Sigmoid colon (tissue), 7 donors: Measurements from ENCODE around the gene NGF. TPM values are rescaled to one million over a fixed set of nuclear protein-coding genes. Genes with fewer than 3 reads are reported as not detected.

Experiments
- DNase-seq: peaks from one replicate; pipeline ENCODE4 v3.0.0-alpha.2; 2019
- H3K27ac ChIP-seq, 4 donors: fragments of 200-600 bp; sonication (generic); one replicate each; pipeline ENCODE4 v1.5.1; 2016 to 2019; ENCODE audit warnings: mild to moderate bottlenecking in 1 of 4
- H3K27me3 ChIP-seq, 3 donors: fragments of 200-600 bp; sonication (generic); one replicate each; pipeline ENCODE4 v1.5.1; 2019; ENCODE audit warnings: mild to moderate bottlenecking in 1 of 3
- H3K36me3 ChIP-seq, 4 donors: fragments of 200-600 bp; sonication (generic); one replicate each; pipeline ENCODE4 v1.5.1; 2016 to 2019
- H3K4me1 ChIP-seq, 4 donors: fragments of 200-600 bp; sonication (generic); one replicate each; pipeline ENCODE4 v1.5.1; 2017 to 2019
- H3K4me3 ChIP-seq, 4 donors: fragments of 200-600 bp; sonication (generic); one replicate each; pipeline ENCODE4 v1.5.1; 2017 to 2019; ENCODE audit warnings: mild to moderate bottlenecking in 2 of 4, moderate library complexity in 1 of 4
- H3K9me3 ChIP-seq, 4 donors: fragments of 200-600 bp in 3 of 4; sonication (generic) in 3 of 4; one replicate each; pipeline versions ENCODE4 v1.5.1 to v1.6.1; 2013 to 2019
- EP300 ChIP-seq, 4 donors: sonication (generic); formaldehyde crosslinking; IDR thresholded peaks; one replicate each; pipeline ENCODE4 v1.6.1; 2017; ENCODE audit warnings: antibody characterized with exemption in 4 of 4
- POLR2A ChIP-seq, 2 donors: fragments of 450-650 bp; IDR thresholded peaks; one replicate each; pipeline ENCODE4 v1.6.1; 2016; ENCODE audit warnings: antibody characterized with exemption in 2 of 2, mild to moderate bottlenecking in 2 of 2, moderate library complexity in 2 of 2
- POLR2AphosphoS5 ChIP-seq, 4 donors: sonication (generic); formaldehyde crosslinking; IDR thresholded peaks; one replicate each; pipeline ENCODE4 v1.6.1; 2017; ENCODE audit warnings: antibody characterized with exemption in 4 of 4
- WGBS, 2 donors: extraction: QIAGEN DNeasy Blood & Tissue Kit; methylation state at CpG; one replicate each; pipeline ENCODE4 v1.1.7; 2013; 5-methylcytosine and 5-hydroxymethylcytosine counted together
- intact Hi-C: fragments of 100-400 bp; cut with DNase I; formaldehyde crosslinking; loops from one replicate; pipeline ENCODE4 v1.15.1; 2023
- polyA plus RNA-seq, 3 donors: library from polyadenylated mRNA; stranded (reverse); fragments of 200-250 nt; gene quantifications; one replicate each; pipeline ENCODE4 v1.2.3, GENCODE V29; 2013
- total RNA-seq, 4 donors: library from RNA; depleted of rRNA; stranded (reverse); fragments of >200 nt; gene quantifications; one replicate each; pipeline ENCODE4 v1.1.0, GENCODE V29; 2016
- TF ChIP-seq, protein P1 (sequence below), 4 experiments: fragments of 450-650 bp in 3 of 4; fragments of 200-600 bp in 1 of 4; IDR thresholded peaks; one replicate each; pipeline ENCODE4 v1.5.1; 2016 to 2019; ENCODE audit warnings: antibody characterized with exemption in 4 of 4, mild to moderate bottlenecking in 3 of 4, moderate library complexity in 2 of 4
- donor health status: healthy with polysubstance abuse.
- donor health status: Bipolar disorder and iron deficiency.
- donor health status: healthy.

Gene NGF
- total and polyA plus RNA-seq, 7 donors: 0.83 to 5.6 (median 3.9) TPM; not detected in 2

DNA sequence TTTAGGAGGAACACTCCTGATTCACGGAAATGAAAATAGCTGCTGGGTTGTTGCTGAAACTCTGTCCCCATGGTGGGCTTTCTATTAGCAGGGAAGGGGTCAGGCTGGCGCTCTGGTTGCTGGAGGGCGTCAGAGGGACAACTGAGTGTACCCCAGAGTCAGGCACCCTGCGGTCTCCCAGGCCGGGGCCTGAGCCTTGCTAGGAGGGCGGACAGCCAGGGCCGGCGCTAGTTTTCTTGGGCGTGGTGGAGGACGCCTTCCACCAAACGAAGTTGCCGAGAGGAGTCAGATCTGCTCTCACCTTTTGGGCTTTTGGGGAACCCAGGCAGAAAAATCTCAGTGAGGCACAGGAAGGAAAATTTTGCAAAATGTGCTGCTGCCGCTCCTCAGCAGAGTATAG is 54.8 kb downstream of the NGF start:
- intact Hi-C loops: no loop called here
- Histone ChIP-seq H3K27me3 (no peaks in the 10 kb centered on the region), H3K36me3 (peaks cover 0 to 4% (median 0%) of the 10 kb centered on the region in 4 donors), H3K9me3 (no peaks in the 10 kb centered on the region), H3K4me1 (peaks cover 0 to 8% (median 2%) of the 10 kb centered on the region in 4 donors), H3K27ac (peak overlapping the region; percentile 60 to 82 (median 71)), H3K4me3 (no peak overlapping the region)
- DNase-seq: no peak
- 86 to 91% methylated on average over 13 of the region's 13 CpGs for WGBS, 2 donors
- no peak for TF ChIP-seq POLR2A (IDR thresholded peaks at IDR 0.05)
- TF ChIP-seq, protein P1, sequence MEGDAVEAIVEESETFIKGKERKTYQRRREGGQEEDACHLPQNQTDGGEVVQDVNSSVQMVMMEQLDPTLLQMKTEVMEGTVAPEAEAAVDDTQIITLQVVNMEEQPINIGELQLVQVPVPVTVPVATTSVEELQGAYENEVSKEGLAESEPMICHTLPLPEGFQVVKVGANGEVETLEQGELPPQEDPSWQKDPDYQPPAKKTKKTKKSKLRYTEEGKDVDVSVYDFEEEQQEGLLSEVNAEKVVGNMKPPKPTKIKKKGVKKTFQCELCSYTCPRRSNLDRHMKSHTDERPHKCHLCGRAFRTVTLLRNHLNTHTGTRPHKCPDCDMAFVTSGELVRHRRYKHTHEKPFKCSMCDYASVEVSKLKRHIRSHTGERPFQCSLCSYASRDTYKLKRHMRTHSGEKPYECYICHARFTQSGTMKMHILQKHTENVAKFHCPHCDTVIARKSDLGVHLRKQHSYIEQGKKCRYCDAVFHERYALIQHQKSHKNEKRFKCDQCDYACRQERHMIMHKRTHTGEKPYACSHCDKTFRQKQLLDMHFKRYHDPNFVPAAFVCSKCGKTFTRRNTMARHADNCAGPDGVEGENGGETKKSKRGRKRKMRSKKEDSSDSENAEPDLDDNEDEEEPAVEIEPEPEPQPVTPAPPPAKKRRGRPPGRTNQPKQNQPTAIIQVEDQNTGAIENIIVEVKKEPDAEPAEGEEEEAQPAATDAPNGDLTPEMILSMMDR (IDR thresholded peaks at IDR 0.05): no peak
- no peak for TF ChIP-seq EP300 (IDR thresholded peaks at IDR 0.05)
- no peak for TF ChIP-seq POLR2AphosphoS5 (IDR thresholded peaks at IDR 0.05)

DNA sequence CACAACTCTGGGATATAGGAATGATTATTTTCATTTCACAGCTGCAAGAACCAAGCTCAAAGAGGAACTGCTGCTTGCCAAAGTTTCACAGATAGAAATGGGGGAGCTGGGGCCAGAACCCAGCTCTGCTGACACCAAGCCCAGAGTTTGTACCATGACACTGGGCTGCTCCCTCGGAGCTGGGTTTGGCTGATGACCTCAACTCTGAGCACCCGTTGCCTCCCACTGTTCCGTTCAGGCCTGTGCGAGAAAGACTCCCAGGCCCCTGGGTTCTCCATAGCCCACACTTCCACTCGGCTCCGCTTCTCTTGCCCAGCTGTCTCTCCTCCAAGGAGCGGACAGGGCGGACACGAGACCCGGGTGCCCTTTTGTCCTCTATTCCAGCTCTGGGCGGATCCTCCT is 55.2 kb downstream of the NGF start:
- peak; percentile 81 for DNase-seq
- no peak overlapping the region for H3K4me3 ChIP-seq
- intact Hi-C loops: no loop called here

DNA sequence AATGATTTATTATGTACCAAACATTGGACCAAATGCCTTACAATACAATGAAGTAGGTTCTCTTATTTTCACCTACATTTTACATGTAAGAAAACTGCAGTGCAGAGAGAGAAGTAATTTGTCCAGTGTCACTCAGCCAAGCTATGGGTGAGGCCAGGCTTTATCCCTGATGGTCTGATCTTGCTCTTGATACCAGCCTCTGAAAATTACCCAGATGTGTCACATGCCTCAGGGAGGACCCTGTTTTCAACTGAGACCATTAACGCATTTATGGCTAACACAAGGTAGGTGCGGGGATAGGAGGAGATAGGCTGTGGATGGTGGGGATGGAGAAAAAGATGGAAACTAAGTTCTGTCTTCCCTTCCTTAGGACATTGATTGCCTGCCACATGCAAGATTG is 56.9 kb downstream of the NGF start:
- H3K4me3 ChIP-seq: no peak overlapping the region
- peaks cover 0 to 11% (median 4%) of the 10 kb centered on the region in 4 donors for H3K9me3 ChIP-seq
- WGBS, 2 donors: 98 to 99% methylated on average over 2 of the region's 2 CpGs
- DNase-seq: no peak
- intact Hi-C loops: no loop called here
- peaks cover 0 to 4% (median 0%) of the 10 kb centered on the region in 4 donors for H3K36me3 ChIP-seq
- peaks cover 0 to 8% (median 2%) of the 10 kb centered on the region in 4 donors for H3K4me1 ChIP-seq
- no peaks in the 10 kb centered on the region for H3K27me3 ChIP-seq
- no peak overlapping the region for H3K27ac ChIP-seq
- TF ChIP-seq EP300 (IDR thresholded peaks at IDR 0.05): no peak
- no peak for TF ChIP-seq POLR2AphosphoS5 (IDR thresholded peaks at IDR 0.05)
- no peak for TF ChIP-seq POLR2A (IDR thresholded peaks at IDR 0.05)
- TF ChIP-seq, protein P1 (IDR thresholded peaks at IDR 0.05): no peak

More for the DNA sequence above, 55.2 kb downstream of the NGF start:
- Histone ChIP-seq H3K36me3 (peaks cover 0 to 4% (median 0%) of the 10 kb centered on the region in 4 donors), H3K9me3 (no peaks in the 10 kb centered on the region), H3K27ac (peak overlapping the region; percentile 60 to 82 (median 71)), H3K27me3 (no peaks in the 10 kb centered on the region), H3K4me1 (peaks cover 0 to 8% (median 2%) of the 10 kb centered on the region in 4 donors)
- TF ChIP-seq EP300 (IDR thresholded peaks at IDR 0.05) (no peak), POLR2A (IDR thresholded peaks at IDR 0.05) (no peak), POLR2AphosphoS5 (IDR thresholded peaks at IDR 0.05) (peak; percentile 5 to 44 (median 34))
- TF ChIP-seq, protein P1 (IDR thresholded peaks at IDR 0.05): no peak
- WGBS, 2 donors: 71 to 86% methylated on average over 11 of the region's 11 CpGs

DNA sequence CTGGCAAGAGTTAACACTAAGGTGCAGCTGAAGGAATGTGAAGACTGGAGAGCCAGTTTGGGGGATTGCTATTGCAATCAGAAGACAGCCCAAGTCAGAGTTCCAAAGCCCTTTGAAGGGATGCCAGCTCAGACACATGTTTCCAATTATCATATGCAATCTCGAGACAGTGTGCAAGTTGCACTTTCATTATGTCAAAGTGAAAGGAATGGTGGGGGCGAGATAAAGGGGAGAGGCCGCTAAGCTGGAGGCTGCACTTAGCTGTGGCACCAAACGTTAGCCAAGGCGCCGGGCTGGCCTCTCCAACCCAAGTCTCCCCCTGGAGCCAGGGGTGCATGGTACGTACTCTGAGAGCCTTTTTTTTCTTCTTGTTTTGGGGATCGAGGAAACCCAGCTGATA is 58.0 kb downstream of the NGF start:
- TF ChIP-seq, protein P1 (IDR thresholded peaks at IDR 0.05): no peak
- peak in 1 of 4 donors; percentile 38 for TF ChIP-seq POLR2AphosphoS5 (IDR thresholded peaks at IDR 0.05)
- Histone ChIP-seq H3K27me3 (no peaks in the 10 kb centered on the region), H3K27ac (peak overlapping the region in 1 of 4 donors; percentile 8), H3K36me3 (no peaks in the 10 kb centered on the region), H3K4me1 (peaks cover 0 to 8% (median 2%) of the 10 kb centered on the region in 4 donors), H3K9me3 (peaks cover 0 to 11% (median 4%) of the 10 kb centered on the region in 4 donors), H3K4me3 (no peak overlapping the region)
- 76 to 78% methylated on average over 8 of the region's 8 CpGs for WGBS, 2 donors
- intact Hi-C loops: no loop called here
- no peak for DNase-seq

DNA sequence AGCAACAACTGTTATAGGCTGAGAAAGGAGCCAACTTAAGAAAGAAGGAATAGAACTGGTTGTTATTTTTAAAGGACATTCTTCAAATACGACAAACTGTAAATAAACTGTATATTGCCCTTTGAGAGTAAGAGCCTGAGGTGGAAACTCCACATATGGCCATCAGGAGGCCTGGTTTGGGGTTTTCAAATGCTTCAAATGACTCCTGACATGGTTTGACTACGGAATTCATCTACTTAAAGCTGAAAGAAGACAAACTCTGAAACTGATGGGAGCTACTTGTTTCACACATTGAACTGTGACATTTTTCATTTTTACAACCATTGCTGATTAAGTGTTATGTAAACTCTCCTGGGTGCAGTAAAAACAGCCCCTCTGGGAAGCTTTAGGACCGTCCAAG is 59.8 kb downstream of the NGF start:
- Histone ChIP-seq H3K36me3 (no peaks in the 10 kb centered on the region), H3K27ac (no peak overlapping the region), H3K9me3 (peaks cover 0 to 11% (median 4%) of the 10 kb centered on the region in 4 donors), H3K27me3 (no peaks in the 10 kb centered on the region), H3K4me3 (no peak overlapping the region), H3K4me1 (peaks cover 0 to 8% (median 0%) of the 10 kb centered on the region in 4 donors)
- no peak for DNase-seq
- TF ChIP-seq POLR2AphosphoS5 (IDR thresholded peaks at IDR 0.05) (no peak), POLR2A (IDR thresholded peaks at IDR 0.05) (no peak), EP300 (IDR thresholded peaks at IDR 0.05) (no peak)
- TF ChIP-seq, protein P1 (IDR thresholded peaks at IDR 0.05): no peak
- intact Hi-C loops: no loop called here
- WGBS, 2 donors: 67 to 81% methylated on average over 3 of the region's 3 CpGs
